Measurements from ENCODE around the gene VPS35L.

DNA sequence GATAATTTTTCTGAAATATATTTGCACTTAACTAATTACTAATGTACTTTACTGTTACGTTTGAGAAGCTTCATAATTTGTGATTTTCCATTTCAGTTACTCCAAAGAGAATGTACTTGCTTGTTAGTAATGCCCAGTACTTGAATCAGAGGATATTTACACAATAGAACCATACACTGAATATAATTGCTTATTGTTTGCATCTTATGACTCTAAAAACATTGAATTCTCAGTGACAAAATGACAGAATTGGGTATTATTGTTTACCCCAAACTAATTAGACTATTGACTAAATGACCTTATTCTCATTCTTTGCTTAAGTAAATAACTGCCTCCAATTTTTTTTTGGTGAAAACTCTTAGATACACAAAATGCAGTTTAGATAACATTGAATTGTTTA lies 22.9 kb upstream of the VPS35L start:
- TF ChIP-seq POLR2A (IDR thresholded peaks at IDR 0.05), result no peak
- TF ChIP-seq, protein P1, sequence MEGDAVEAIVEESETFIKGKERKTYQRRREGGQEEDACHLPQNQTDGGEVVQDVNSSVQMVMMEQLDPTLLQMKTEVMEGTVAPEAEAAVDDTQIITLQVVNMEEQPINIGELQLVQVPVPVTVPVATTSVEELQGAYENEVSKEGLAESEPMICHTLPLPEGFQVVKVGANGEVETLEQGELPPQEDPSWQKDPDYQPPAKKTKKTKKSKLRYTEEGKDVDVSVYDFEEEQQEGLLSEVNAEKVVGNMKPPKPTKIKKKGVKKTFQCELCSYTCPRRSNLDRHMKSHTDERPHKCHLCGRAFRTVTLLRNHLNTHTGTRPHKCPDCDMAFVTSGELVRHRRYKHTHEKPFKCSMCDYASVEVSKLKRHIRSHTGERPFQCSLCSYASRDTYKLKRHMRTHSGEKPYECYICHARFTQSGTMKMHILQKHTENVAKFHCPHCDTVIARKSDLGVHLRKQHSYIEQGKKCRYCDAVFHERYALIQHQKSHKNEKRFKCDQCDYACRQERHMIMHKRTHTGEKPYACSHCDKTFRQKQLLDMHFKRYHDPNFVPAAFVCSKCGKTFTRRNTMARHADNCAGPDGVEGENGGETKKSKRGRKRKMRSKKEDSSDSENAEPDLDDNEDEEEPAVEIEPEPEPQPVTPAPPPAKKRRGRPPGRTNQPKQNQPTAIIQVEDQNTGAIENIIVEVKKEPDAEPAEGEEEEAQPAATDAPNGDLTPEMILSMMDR (IDR thresholded peaks at IDR 0.05), result no peak
- no peak for TF ChIP-seq EP300 (IDR thresholded peaks at IDR 0.05)

All from tibial nerve (tissue), 4 donors.